ENCODE data around the gene NTRK2.

The NTRK2 gene

GRCh38 chr9:84688956-84689355 lies 19.4 kb downstream of the NTRK2 start:
- H3K4me1 ChIP-seq (ENCODE audit: insufficient read depth, low read length, poor library complexity, severe bottlenecking): no peaks in the 10 kb centered on the region
- no peak overlapping the region for H3K9ac ChIP-seq (ENCODE audit: low read depth, low read length, poor library complexity, severe bottlenecking)
- H2AFZ ChIP-seq (ENCODE audit: low read length): no peak overlapping the region
- no peaks in the 10 kb centered on the region for H3K9me2 ChIP-seq (replicated peaks; ENCODE audit: low read depth, low read length)
- H3K36me3 ChIP-seq (ENCODE audit: insufficient read depth, low read length): no peaks in the 10 kb centered on the region
- H3K4me3 ChIP-seq (ENCODE audit: low read length, poor library complexity, severe bottlenecking): no peak overlapping the region
- TF ChIP-seq EZH2phosphoT487 (IDR thresholded peaks at IDR 0.05; ENCODE audit: borderline replicate concordance): no peak
- no peak for TF ChIP-seq CTCF (conservative IDR thresholded peaks at IDR 0.05; ENCODE audit: low read length)
- H3K9me3 ChIP-seq (ENCODE audit: insufficient read depth, low read depth, low read length): no peaks in the 10 kb centered on the region; the same call in 1 of the 2 replicates
- H3K4me2 ChIP-seq (ENCODE audit: low read depth, low read length, poor library complexity, severe bottlenecking): no peak overlapping the region
- H3F3A ChIP-seq (ENCODE audit: low read depth): no peaks in the 10 kb centered on the region
- H3K79me2 ChIP-seq (ENCODE audit: insufficient read depth, low read length): no peaks in the 10 kb centered on the region
- no peaks in the 10 kb centered on the region for H3K27me3 ChIP-seq (ENCODE audit: insufficient read depth, low read length, poor library complexity, severe bottlenecking)
- H4K20me1 ChIP-seq (ENCODE audit: insufficient read depth, low read length, poor library complexity, severe bottlenecking): no peaks in the 10 kb centered on the region

GRCh38 chr9:84691634-84692033 lies 22.1 kb downstream of the NTRK2 start:
- no peaks in the 10 kb centered on the region for H3K79me2 ChIP-seq (ENCODE audit: insufficient read depth, low read length)
- H3F3A ChIP-seq (ENCODE audit: low read depth): no peaks in the 10 kb centered on the region
- no peak overlapping the region for H2AFZ ChIP-seq (ENCODE audit: low read length)
- no peaks in the 10 kb centered on the region for H3K27me3 ChIP-seq (ENCODE audit: insufficient read depth, low read length, poor library complexity, severe bottlenecking)
- no peak overlapping the region for H3K4me2 ChIP-seq (ENCODE audit: low read depth, low read length, poor library complexity, severe bottlenecking)
- H3K9ac ChIP-seq (ENCODE audit: low read depth, low read length, poor library complexity, severe bottlenecking): no peak overlapping the region
- H3K9me2 ChIP-seq (replicated peaks; ENCODE audit: low read depth, low read length): no peaks in the 10 kb centered on the region
- no peaks in the 10 kb centered on the region for H4K20me1 ChIP-seq (ENCODE audit: insufficient read depth, low read length, poor library complexity, severe bottlenecking)
- no peak overlapping the region for H3K4me3 ChIP-seq (ENCODE audit: low read length, poor library complexity, severe bottlenecking)
- H3K36me3 ChIP-seq (ENCODE audit: insufficient read depth, low read length): no peaks in the 10 kb centered on the region
- no peaks in the 10 kb centered on the region; the same call in 1 of the 2 replicates for H3K9me3 ChIP-seq (ENCODE audit: insufficient read depth, low read depth, low read length)
- H3K4me1 ChIP-seq (ENCODE audit: insufficient read depth, low read length, poor library complexity, severe bottlenecking): no peaks in the 10 kb centered on the region
- TF ChIP-seq EZH2phosphoT487 (IDR thresholded peaks at IDR 0.05; ENCODE audit: borderline replicate concordance): no peak
- TF ChIP-seq CTCF (conservative IDR thresholded peaks at IDR 0.05; ENCODE audit: low read length): no peak

GRCh38 chr9:84694248-84694647 lies 24.7 kb downstream of the NTRK2 start:
- Histone ChIP-seq H3K9me3 (ENCODE audit: insufficient read depth, low read depth, low read length) (no peaks in the 10 kb centered on the region), H3K4me1 (ENCODE audit: insufficient read depth, low read length, poor library complexity, severe bottlenecking) (no peaks in the 10 kb centered on the region), H4K20me1 (ENCODE audit: insufficient read depth, low read length, poor library complexity, severe bottlenecking) (no peaks in the 10 kb centered on the region), H3F3A (ENCODE audit: low read depth) (no peaks in the 10 kb centered on the region), H3K4me3 (ENCODE audit: low read length, poor library complexity, severe bottlenecking) (no peak overlapping the region), H3K79me2 (ENCODE audit: insufficient read depth, low read length) (no peaks in the 10 kb centered on the region), H3K4me2 (ENCODE audit: low read depth, low read length, poor library complexity, severe bottlenecking) (no peak overlapping the region), H3K9me2 (replicated peaks; ENCODE audit: low read depth, low read length) (no peaks in the 10 kb centered on the region), H2AFZ (ENCODE audit: low read length) (no peak overlapping the region), H3K9ac (ENCODE audit: low read depth, low read length, poor library complexity, severe bottlenecking) (no peak overlapping the region), H3K27me3 (ENCODE audit: insufficient read depth, low read length, poor library complexity, severe bottlenecking) (no peaks in the 10 kb centered on the region), H3K36me3 (ENCODE audit: insufficient read depth, low read length) (no peaks in the 10 kb centered on the region)
- TF ChIP-seq CTCF (conservative IDR thresholded peaks at IDR 0.05; ENCODE audit: low read length): no peak
- TF ChIP-seq EZH2phosphoT487 (IDR thresholded peaks at IDR 0.05; ENCODE audit: borderline replicate concordance): no peak

All from Loucy (cell line).